Measurements from ENCODE around the gene DMD. TPM values are rescaled to one million over a fixed set of nuclear protein-coding genes. Genes with fewer than 3 reads are reported as not detected.

Gene DMD
- total RNA-seq, 1 donor from 2014 or later = 30.6 TPM

- no peaks in the 10 kb centered on the region for H3K36me3 ChIP-seq
- no peaks in the 10 kb centered on the region for H3K9me3 ChIP-seq (ENCODE audit: low read depth)
- TF ChIP-seq EZH2 (IDR thresholded peaks at IDR 0.05) (no peak), EZH2phosphoT487 (IDR thresholded peaks at IDR 0.05) (no peak)
- TF ChIP-seq, protein P1, sequence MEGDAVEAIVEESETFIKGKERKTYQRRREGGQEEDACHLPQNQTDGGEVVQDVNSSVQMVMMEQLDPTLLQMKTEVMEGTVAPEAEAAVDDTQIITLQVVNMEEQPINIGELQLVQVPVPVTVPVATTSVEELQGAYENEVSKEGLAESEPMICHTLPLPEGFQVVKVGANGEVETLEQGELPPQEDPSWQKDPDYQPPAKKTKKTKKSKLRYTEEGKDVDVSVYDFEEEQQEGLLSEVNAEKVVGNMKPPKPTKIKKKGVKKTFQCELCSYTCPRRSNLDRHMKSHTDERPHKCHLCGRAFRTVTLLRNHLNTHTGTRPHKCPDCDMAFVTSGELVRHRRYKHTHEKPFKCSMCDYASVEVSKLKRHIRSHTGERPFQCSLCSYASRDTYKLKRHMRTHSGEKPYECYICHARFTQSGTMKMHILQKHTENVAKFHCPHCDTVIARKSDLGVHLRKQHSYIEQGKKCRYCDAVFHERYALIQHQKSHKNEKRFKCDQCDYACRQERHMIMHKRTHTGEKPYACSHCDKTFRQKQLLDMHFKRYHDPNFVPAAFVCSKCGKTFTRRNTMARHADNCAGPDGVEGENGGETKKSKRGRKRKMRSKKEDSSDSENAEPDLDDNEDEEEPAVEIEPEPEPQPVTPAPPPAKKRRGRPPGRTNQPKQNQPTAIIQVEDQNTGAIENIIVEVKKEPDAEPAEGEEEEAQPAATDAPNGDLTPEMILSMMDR (IDR thresholded peaks at IDR 0.05) = no peak
- Mint-ChIP-seq H3K4me1 (peaks cover 3% of the 10 kb centered on the region), H3K36me3 (no peaks in the 10 kb centered on the region), H3K4me3 (no peak overlapping the region), H3K27ac (no peak overlapping the region), H3K27me3 (ENCODE audit: insufficient read depth, low read depth) (no peaks in the 10 kb centered on the region), H3K9me3 (no peaks in the 10 kb centered on the region)
- H3K4me2 ChIP-seq = no peak overlapping the region
- H3K4me1 ChIP-seq = peaks cover 10% of the 10 kb centered on the region
- H3K27me3 ChIP-seq = no peaks in the 10 kb centered on the region
- H2AFZ ChIP-seq (replicated peaks) = no peak overlapping the region
- H3K27ac ChIP-seq = no peak overlapping the region
- no peaks in the 10 kb centered on the region for H3F3A ChIP-seq (ENCODE audit: low read depth)
- DNase-seq (ENCODE audit: low spot score) = no peak
- no peaks in the 10 kb centered on the region for H4K20me1 ChIP-seq (ENCODE audit: low read depth)
- no peak overlapping the region for H3K4me3 ChIP-seq
- H3K79me2 ChIP-seq (ENCODE audit: low read depth) = no peaks in the 10 kb centered on the region
- H3K9ac ChIP-seq = no peak overlapping the region
These were observed 363.4 kb downstream of the DMD start for GRCh38 chrX:32847921-32848320.

- H3K36me3 ChIP-seq = no peaks in the 10 kb centered on the region
- Mint-ChIP-seq H3K4me1 (peaks cover 3% of the 10 kb centered on the region), H3K36me3 (no peaks in the 10 kb centered on the region), H3K27me3 (ENCODE audit: insufficient read depth, low read depth) (peaks cover 2% of the 10 kb centered on the region), H3K27ac (no peak overlapping the region), H3K9me3 (no peaks in the 10 kb centered on the region), H3K4me3 (no peak overlapping the region)
- H3K4me1 ChIP-seq = peaks cover 10% of the 10 kb centered on the region
- H3K79me2 ChIP-seq (ENCODE audit: low read depth) = no peaks in the 10 kb centered on the region
- no peak overlapping the region for H3K4me2 ChIP-seq
- no peaks in the 10 kb centered on the region for H3F3A ChIP-seq (ENCODE audit: low read depth)
- H3K9ac ChIP-seq = no peak overlapping the region
- H3K27ac ChIP-seq = no peak overlapping the region
- no peaks in the 10 kb centered on the region for H4K20me1 ChIP-seq (ENCODE audit: low read depth)
- TF ChIP-seq EZH2 (IDR thresholded peaks at IDR 0.05) (no peak), EZH2phosphoT487 (IDR thresholded peaks at IDR 0.05) (no peak)
- TF ChIP-seq, protein P1 (IDR thresholded peaks at IDR 0.05) = no peak
- no peak overlapping the region for H3K4me3 ChIP-seq
- no peaks in the 10 kb centered on the region for H3K9me3 ChIP-seq (ENCODE audit: low read depth)
- DNase-seq (ENCODE audit: low spot score) = no peak
- no peaks in the 10 kb centered on the region for H3K27me3 ChIP-seq
- H2AFZ ChIP-seq (replicated peaks) = peak overlapping the region; percentile 42
These were observed 369.3 kb downstream of the DMD start for GRCh38 chrX:32842053-32842452.

- no peak overlapping the region for H3K27ac Mint-ChIP-seq
- no peak overlapping the region for H3K4me3 ChIP-seq
These were observed 371.6 kb downstream of the DMD start for GRCh38 chrX:32839781-32840180.

More at GRCh38 chrX:32839781-32840180, 371.6 kb downstream of the DMD start:
- Mint-ChIP-seq H3K27me3 (ENCODE audit: insufficient read depth, low read depth) (peaks cover 2% of the 10 kb centered on the region), H3K4me1 (peaks cover 3% of the 10 kb centered on the region), H3K9me3 (no peaks in the 10 kb centered on the region), H3K4me3 (no peak overlapping the region), H3K36me3 (no peaks in the 10 kb centered on the region)
- no peaks in the 10 kb centered on the region for H3K27me3 ChIP-seq
- no peak overlapping the region for H2AFZ ChIP-seq (replicated peaks)
- no peaks in the 10 kb centered on the region for H3F3A ChIP-seq (ENCODE audit: low read depth)
- H3K27ac ChIP-seq = no peak overlapping the region
- no peaks in the 10 kb centered on the region for H4K20me1 ChIP-seq (ENCODE audit: low read depth)
- no peaks in the 10 kb centered on the region for H3K9me3 ChIP-seq (ENCODE audit: low read depth)
- peaks cover 5% of the 10 kb centered on the region for H3K4me1 ChIP-seq
- no peak for TF ChIP-seq EZH2phosphoT487 (IDR thresholded peaks at IDR 0.05)
- TF ChIP-seq, protein P1 (IDR thresholded peaks at IDR 0.05) = no peak
- no peak for TF ChIP-seq EZH2 (IDR thresholded peaks at IDR 0.05)
- H3K4me2 ChIP-seq = no peak overlapping the region
- DNase-seq (ENCODE audit: low spot score) = no peak
- no peaks in the 10 kb centered on the region for H3K79me2 ChIP-seq (ENCODE audit: low read depth)
- no peak overlapping the region for H3K9ac ChIP-seq
- no peaks in the 10 kb centered on the region for H3K36me3 ChIP-seq

All from neural progenitor cell (in vitro differentiated cells).